K562 (cell line): ENCODE measurements around the gene FAM180B. TPM values are rescaled to one million over a fixed set of nuclear protein-coding genes. Genes with fewer than 3 reads are reported as not detected.
A peak's percentile ranks its signal among the peaks of the same experiment; 100 is the strongest.

Experiments
- ATAC-seq: fragments of 200-7000 bp; cut with Tn5 transposase; 3 replicates; pipeline ENCODE4 v1.9.1; 2020; ENCODE audit warnings: moderate library complexity
- BruUV-seq: library from RNA; stranded (reverse); fragments of 400-500 nt; replicated peaks from 2 replicates; lab custom pipeline; 2021; lab: Mats Ljungman, UMichigan
- CTCF ChIA-PET: fragments of 300-600 bp; formaldehyde crosslinking; extraction: SDS; loops from one replicate; lab custom pipeline; 2021; ENCODE audit warnings: low intra/inter-chr PET ratio; lab: Yijun Ruan, JAX
- POLR2A ChIA-PET: fragments of 300-600, 350-650 bp; sonication (Branson Sonifier 250); formaldehyde crosslinking; extraction: SDS; loops from one replicate; lab custom pipeline; 2021; ENCODE audit warnings: antibody characterized with exemption, inconsistent platforms; lab: Yijun Ruan, JAX
- DNase-seq, 4 experiments: peaks; one replicate each; pipeline versions ENCODE4 v3.0.0 to v3.0.0-alpha.2; 2011 to 2018; ENCODE audit warnings: low spot score in 3 of 4, mixed read lengths in 3 of 4; ENCODE audit errors: extremely low read depth in 1 of 4
- FAIRE-seq: peaks from 2 replicates; lab custom pipeline; 2011; peaks lifted over from hg19 to GRCh38; lab: Jason Lieb, UNC
- H2AFZ ChIP-seq: 2 replicates; pipeline ENCODE4 v1.6.0; 2011; ENCODE audit warnings: low read depth, low read length, control low read depth, inconsistent platforms
- H3K27ac ChIP-seq: fragments of 200-600 bp; 3 replicates; pipeline ENCODE4 v1.8.0; 2011; ENCODE audit warnings: low read depth, mild to moderate bottlenecking, control low read depth, inconsistent platforms, low read length, moderate library complexity, mixed read lengths; ENCODE audit errors: extremely low read depth
- H3K27me3 ChIP-seq, 2 experiments: fragments of 300-600 bp in 1 of 2; 2 replicates in 1 of 2; 3 replicates in 1 of 2; pipeline versions ENCODE4 v1.6.0 to v1.8.0; 2011; ENCODE audit warnings: inconsistent platforms in 2 of 2, low read length in 2 of 2, mild to moderate bottlenecking in 1 of 2, mixed read lengths in 1 of 2, moderate library complexity in 1 of 2; ENCODE audit not compliant: control insufficient read depth in 2 of 2, insufficient read depth in 2 of 2
- H3K36me3 ChIP-seq: fragments of 300-600 bp; 3 replicates; pipeline ENCODE4 v1.8.0; 2011; ENCODE audit warnings: mild to moderate bottlenecking, low read length, inconsistent platforms; ENCODE audit not compliant: control insufficient read depth, insufficient read depth
- H3K4me1 ChIP-seq, 2 experiments: fragments of 200-600 bp in 1 of 2; replicated peaks in 1 of 2; 2 replicates in 1 of 2; 3 replicates in 1 of 2; pipeline versions ENCODE4 v1.5.1 to v1.8.0; 2011; ENCODE audit warnings: inconsistent platforms in 2 of 2, low read length in 2 of 2, mild to moderate bottlenecking in 1 of 2, mixed read lengths in 1 of 2, moderate library complexity in 1 of 2; ENCODE audit not compliant: control insufficient read depth in 2 of 2, insufficient read depth in 2 of 2
- H3K4me2 ChIP-seq: 2 replicates; pipeline ENCODE4 v1.6.1; 2011; ENCODE audit warnings: low read length, control low read depth, inconsistent platforms, mixed read lengths; ENCODE audit not compliant: insufficient read depth
- H3K4me3 ChIP-seq: fragments of 200-600 bp; sonication (generic), shearing (Covaris generic); 2 replicates; pipeline ENCODE4 v1.5.1; 2016; ENCODE audit warnings: control low read depth, inconsistent platforms
- H3K79me2 ChIP-seq: fragments of 200-600 bp; 3 replicates; pipeline ENCODE4 v1.8.0; 2011; ENCODE audit warnings: low read length, inconsistent platforms; ENCODE audit not compliant: control insufficient read depth, insufficient read depth
- H3K9ac ChIP-seq, 2 experiments: 2 replicates each; pipeline versions ENCODE4 v1.6.0 to v1.6.1; 2011; ENCODE audit warnings: low read depth in 2 of 2, low read length in 2 of 2, control low read depth in 1 of 2, inconsistent platforms in 1 of 2, mild to moderate bottlenecking in 1 of 2, mixed read lengths in 1 of 2; ENCODE audit not compliant: insufficient read depth in 1 of 2
- H3K9me1 ChIP-seq: one replicate; pipeline ENCODE4 v1.6.0; 2011; ENCODE audit warnings: inconsistent platforms, mild to moderate bottlenecking, low read length, moderate library complexity; ENCODE audit not compliant: control insufficient read depth, insufficient read depth
- H3K9me3 ChIP-seq: replicated peaks from 2 replicates; pipeline ENCODE4 v1.5.1; 2011; ENCODE audit warnings: low read depth, low read length, inconsistent platforms; ENCODE audit not compliant: control insufficient read depth, insufficient read depth
- H4K20me1 ChIP-seq: replicated peaks from 2 replicates; pipeline ENCODE4 v1.6.1; 2011; ENCODE audit warnings: low read length, inconsistent platforms, mixed read lengths; ENCODE audit not compliant: control insufficient read depth, insufficient read depth
- C11orf30 ChIP-seq: fragments of 450-650 bp; IDR thresholded peaks from 2 replicates; pipeline ENCODE4 v1.6.1; 2016; ENCODE audit warnings: low read depth, mild to moderate bottlenecking
- CTBP1 ChIP-seq: fragments of 450-650 bp; IDR thresholded peaks from 2 replicates; pipeline ENCODE4 v1.6.1; 2016; ENCODE audit warnings: borderline replicate concordance
- EGR1 ChIP-seq: fragments of 450-650 bp; conservative IDR thresholded peaks from 2 replicates; pipeline ENCODE4 v1.6.1; 2017; ENCODE audit warnings: mild to moderate bottlenecking
- HDAC1 ChIP-seq, 2 experiments: fragments of 450-650 bp; IDR thresholded peaks; 2 replicates each; pipeline ENCODE4 v1.6.1; 2016 to 2017; ENCODE audit warnings: inconsistent platforms in 1 of 2, mild to moderate bottlenecking in 1 of 2, moderate library complexity in 1 of 2
- KAT2B ChIP-seq: IDR thresholded peaks from one replicate; pipeline ENCODE4 v1.6.1; 2012; ENCODE audit warnings: low read depth, mild to moderate bottlenecking, control low read depth, inconsistent platforms, low read length, moderate library complexity
- KDM1A ChIP-seq, 2 experiments: fragments of 450-650 bp; IDR thresholded peaks; 2 replicates each; pipeline ENCODE4 v1.6.1; 2016; ENCODE audit warnings: mild to moderate bottlenecking in 2 of 2
- MAZ ChIP-seq, 2 experiments: fragments of 450-650 bp in 1 of 2; sonication (generic) in 1 of 2; formaldehyde crosslinking; IDR thresholded peaks in 1 of 2; conservative IDR thresholded peaks in 1 of 2; 2 replicates each; pipeline versions ENCODE4 v1.4.0 to v1.5.0; 2020; ENCODE audit warnings: mild to moderate bottlenecking in 1 of 2, missing genetic modification reagents in 1 of 2
- NFIC ChIP-seq: fragments of 450-650 bp; IDR thresholded peaks from 2 replicates; pipeline ENCODE4 v1.6.1; 2017; ENCODE audit warnings: mild to moderate bottlenecking, inconsistent platforms
- PHB ChIP-seq: fragments of 250-450 bp; sonication (Bioruptor Pico); IDR thresholded peaks from 2 replicates; pipeline ENCODE4 v1.5.0; 2021
- PHF21A ChIP-seq: fragments of 450-650 bp; IDR thresholded peaks from 2 replicates; pipeline ENCODE4 v1.6.1; 2017; ENCODE audit warnings: low read depth, borderline replicate concordance
- STAT5A ChIP-seq: IDR thresholded peaks from 2 replicates; pipeline ENCODE4 v1.6.1; 2012; ENCODE audit warnings: low read length, inconsistent platforms, borderline replicate concordance
- VEZF1 ChIP-seq: fragments of 200-800 bp; sonication (Bioruptor generic); IDR thresholded peaks from 2 replicates; pipeline ENCODE4 v1.6.1; 2017; ENCODE audit warnings: missing genetic modification characterization, missing compliant biosample characterization
- ZNF780A ChIP-seq: fragments of 250-450 bp; sonication (Bioruptor Pico); IDR thresholded peaks from 2 replicates; pipeline ENCODE4 v1.5.0; 2021; ENCODE audit warnings: mild to moderate bottlenecking
- WGBS: fragments of 100-300 bp; shearing (Covaris generic); methylation state at CpG from one replicate; pipeline ENCODE4 v1.1.6; 2016; ENCODE audit warnings: low coverage, mixed read lengths; ENCODE audit not compliant: insufficient coverage; ENCODE audit errors: missing lambda C conversion rate; 5-methylcytosine and 5-hydroxymethylcytosine counted together
- in situ Hi-C: fragments of 300-500 bp; cut with MboI; formaldehyde crosslinking; loops from 4 replicates; pipeline ENCODE4 v1.15.0; 2018; ENCODE audit warnings: inconsistent platforms, mixed read lengths
- intact Hi-C: fragments of 100-400 bp; cut with micrococcal nuclease; formaldehyde crosslinking; loops from 2 replicates; pipeline ENCODE4 v1.14.2; 2022
- polyA plus RNA-seq, 8 experiments: library from polyadenylated mRNA; depleted of rRNA in 4 of 8; stranded (reverse) in 5 of 8; unstranded in 3 of 8; fragments of >200 nt; fragmentation: Nextera tagmentation in 2 of 8; fragmentation: Illumina TruSeq in 1 of 8; extraction: Ambion mirVana in 2 of 8; extraction: Trizol in 1 of 8; gene quantifications; 2 replicates each; pipeline versions ENCODE4 v1.2.1 to v1.2.3, GENCODE V29; 2011 to 2014; ENCODE audit warnings: inconsistent platforms in 1 of 8, missing spikeins in 1 of 8
- total RNA-seq, 7 experiments: library from RNA; depleted of rRNA in 6 of 7; stranded (reverse); fragments of >200 nt in 6 of 7; fragmentation: Illumina TruSeq in 2 of 7; extraction: Trizol in 2 of 7; gene quantifications; 2 replicates each; pipeline versions ENCODE4 v1.2.1 to v1.2.3, GENCODE V29; 2011 to 2021; ENCODE audit warnings: low replicate concordance in 1 of 7
- TF ChIP-seq, protein P1 (sequence below), 2 experiments: fragments of 450-650 bp in 1 of 2; sonication (generic) in 1 of 2; formaldehyde crosslinking; conservative IDR thresholded peaks; 2 replicates each; pipeline versions ENCODE4 v1.4.0 to v1.8.1; 2020 to 2022; ENCODE audit warnings: mild to moderate bottlenecking in 1 of 2, missing genetic modification reagents in 1 of 2

FAM180B gene
- total and polyA plus RNA-seq, 9 of the 15 experiments (the other 6 are each of a cell fraction or from before 2014, with no cell fraction given) = 0.05 to 0.14 TPM; not detected in 7

GRCh38 chr11:47607380-47607779 lies 20.9 kb downstream of the FAM180B start:
- BruUV-seq = no TSS peak
- no peaks in the 10 kb centered on the region for H3K9me3 ChIP-seq
- ChIA-PET CTCF (no interaction called here), POLR2A (interaction anchor here (0.6 to 2.4 kb wide), 7 partner anchors 9 to 89 kb away, joined by 3 to 9 read pairs (median 4); partner anchors contain the start of gene FAM180B)
- peak; percentile 76 for TF ChIP-seq EGR1
- TF ChIP-seq, protein P1, sequence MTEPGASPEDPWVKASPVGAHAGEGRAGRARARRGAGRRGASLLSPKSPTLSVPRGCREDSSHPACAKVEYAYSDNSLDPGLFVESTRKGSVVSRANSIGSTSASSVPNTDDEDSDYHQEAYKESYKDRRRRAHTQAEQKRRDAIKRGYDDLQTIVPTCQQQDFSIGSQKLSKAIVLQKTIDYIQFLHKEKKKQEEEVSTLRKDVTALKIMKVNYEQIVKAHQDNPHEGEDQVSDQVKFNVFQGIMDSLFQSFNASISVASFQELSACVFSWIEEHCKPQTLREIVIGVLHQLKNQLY (CRISPR knock-in tag; conservative IDR thresholded peaks at IDR 0.05) = no peak
- DNase-seq (peak in 1 of 4 experiments; percentile 37), ATAC-seq (0 out of 3 replicates have a peak, but pooled peaks have one; percentile 15), FAIRE-seq (no peak)
- H3K9ac ChIP-seq = no peak overlapping the region
- no peaks in the 10 kb centered on the region for H3K9me1 ChIP-seq
- H3K27ac ChIP-seq = no peak overlapping the region
- peaks cover 6% of the 10 kb centered on the region for H4K20me1 ChIP-seq
- H2AFZ ChIP-seq = no peak overlapping the region
- peaks cover 4 to 15% of the 10 kb centered on the region in 2 experiments; a peak in 4 of 5 replicates for H3K4me1 ChIP-seq
- H3K79me2 ChIP-seq = no peaks in the 10 kb centered on the region
- WGBS = 4% methylated on average over 7 of the region's 7 CpGs
- H3K4me3 ChIP-seq = no peak overlapping the region
- in situ Hi-C loops = no loop called here
- peaks cover 15 to 18% of the 10 kb centered on the region in 2 experiments; a peak in 4 of 5 replicates for H3K27me3 ChIP-seq
- intact Hi-C loops = no loop called here
- H3K36me3 ChIP-seq = no peaks in the 10 kb centered on the region
- no peak overlapping the region for H3K4me2 ChIP-seq

- H4K20me1 ChIP-seq = peaks cover 6% of the 10 kb centered on the region
- H3K27ac ChIP-seq = no peak overlapping the region
- in situ Hi-C loops (no loop called here), intact Hi-C loops (loop anchor here (10.0 kb wide), 2 partner anchors 125 to 235 kb away; partner anchors contain the start of gene SPI1)
- POLR2A ChIA-PET = interaction anchor here (0.8 to 1.6 kb wide), 2 partner anchors 10 to 207 kb away, joined by 3 to 4 read pairs; no protein-coding TSS in a partner anchor
- peaks cover 4 to 15% of the 10 kb centered on the region in 2 experiments; a peak in 4 of 5 replicates for H3K4me1 ChIP-seq
- H3K36me3 ChIP-seq = no peaks in the 10 kb centered on the region
- DNase-seq (peak in 2 of 4 experiments; percentile 52 to 54), ATAC-seq (peak; percentile 22), FAIRE-seq (no peak)
- BruUV-seq = no TSS peak
- no peak overlapping the region for H3K4me3 ChIP-seq
- H3K9me1 ChIP-seq = no peaks in the 10 kb centered on the region
- peaks cover 9 to 10% of the 10 kb centered on the region in 2 experiments; a peak in 2 of 5 replicates for H3K27me3 ChIP-seq
- no peaks in the 10 kb centered on the region for H3K79me2 ChIP-seq
- no peak overlapping the region for H3K9ac ChIP-seq
- no peak overlapping the region for H3K4me2 ChIP-seq
- CTCF ChIA-PET = interaction anchor here (0.5 kb wide), 1 partner anchor 384 kb away, joined by 3 read pairs; no protein-coding TSS in a partner anchor
- 0% methylated on average over 3 of the region's 3 CpGs for WGBS
- H2AFZ ChIP-seq = no peak overlapping the region
- H3K9me3 ChIP-seq = no peaks in the 10 kb centered on the region
- TF ChIP-seq ZNF780A (CRISPR knock-in tag) (no peak), KAT2B (no peak), PHF21A (0 out of 2 replicates have a peak, but pooled peaks have one; percentile 42), KDM1A (IDR thresholded peaks at IDR 0.05) (peak; percentile 90 to 92), HDAC1 (IDR thresholded peaks at IDR 0.05) (peak in 1 of 2 experiments; percentile 90; a peak in 2 of 4 replicates), VEZF1 (peak; percentile 46; the same call in 1 of the 2 replicates), C11orf30 (no peak), NFIC (peak; percentile 29; the same call in 1 of the 2 replicates), MAZ (CRISPR knock-in tag; conservative IDR thresholded peaks at IDR 0.05 in 1 of 2, IDR thresholded peaks at IDR 0.05 in 1 of 2) (peak in 1 of 2 experiments; percentile 59; a peak in 1 of 4 replicates), CTBP1 (peak; percentile 70; the same call in 1 of the 2 replicates), STAT5A (peak; percentile 82), PHB (CRISPR knock-in tag) (no peak), EGR1 (0 out of 2 replicates have a peak, but pooled peaks have one; percentile 23)
Observed at GRCh38 chr11:47609675-47610074, 23.2 kb downstream of the FAM180B start.
